A549 (cell line): ENCODE results near the gene KIAA0408. TPM values are rescaled to one million over a fixed set of nuclear protein-coding genes. Genes with fewer than 3 reads are reported as not detected.

ENCODE experiments used
- ATAC-seq, 2 experiments: fragments of 200-7000 bp in 1 of 2; fragments of >200 bp in 1 of 2; cut with Nextera tagmentation in 1 of 2; cut with Tn5 transposase in 1 of 2; 3 replicates each; pipeline versions ENCODE4 v1.8.0 to v1.9.1; 2018 to 2020; ENCODE audit warnings: mild to moderate bottlenecking in 1 of 2, moderate library complexity in 1 of 2
- CTCF ChIA-PET: fragments of 300-600 bp; sonication (Branson Sonifier 250); formaldehyde crosslinking; extraction: SDS; loops from one replicate; lab custom pipeline; 2021; ENCODE audit warnings: antibody characterized with exemption, inconsistent platforms; lab: Yijun Ruan, JAX
- POLR2A ChIA-PET: fragments of 350-600 bp; formaldehyde crosslinking; extraction: SDS; loops from one replicate; lab custom pipeline; 2021; ENCODE audit warnings: antibody characterized with exemption, inconsistent platforms; lab: Yijun Ruan, JAX
- DNase-seq, 2 experiments: peaks; one replicate each; pipeline versions ENCODE4 v3.0.0 to v3.0.0-alpha.2; 2011 to 2016; ENCODE audit warnings: low read depth in 1 of 2, low spot score in 1 of 2
- FAIRE-seq: peaks from 2 replicates; lab custom pipeline; 2011; peaks lifted over from hg19 to GRCh38; lab: Jason Lieb, UNC
- H3K27ac ChIP-seq, 2 experiments: fragments of >200 bp; sonication (Bioruptor Twin); formaldehyde crosslinking; 3 replicates each; pipeline ENCODE4 v1.5.1; 2016 to 2017
- H3K4me1 ChIP-seq: fragments of >200 bp; sonication (Bioruptor Twin); formaldehyde crosslinking; 3 replicates; pipeline ENCODE4 v1.6.1; 2016
- H3K4me2 ChIP-seq: fragments of >200 bp; sonication (Bioruptor Twin); formaldehyde crosslinking; 3 replicates; pipeline ENCODE4 v1.6.1; 2016
- H3K4me3 ChIP-seq: fragments of >200 bp; sonication (Bioruptor Twin); formaldehyde crosslinking; 3 replicates; pipeline ENCODE4 v1.5.1; 2016
- H3K9me3 ChIP-seq: fragments of >200 bp; sonication (Bioruptor Twin); formaldehyde crosslinking; 3 replicates; pipeline ENCODE4 v1.6.1; 2016
- BCL3 ChIP-seq: fragments of >200 bp; sonication (Bioruptor Twin); formaldehyde crosslinking; IDR thresholded peaks from 3 replicates; pipeline ENCODE4 v1.6.1; 2016
- CBX8 ChIP-seq: fragments of 200-600 bp; sonication (generic); IDR thresholded peaks from 2 replicates; pipeline ENCODE4 v1.6.1; 2016
- CHD2 ChIP-seq: fragments of 150-350 bp; IDR thresholded peaks from 2 replicates; pipeline ENCODE4 v1.6.1; 2014; ENCODE audit warnings: low read length; ENCODE audit not compliant: partially characterized antibody
- CHD4 ChIP-seq: fragments of 200-600 bp; sonication (generic); IDR thresholded peaks from 2 replicates; pipeline ENCODE4 v1.6.1; 2016; ENCODE audit warnings: antibody characterized with exemption, mild to moderate bottlenecking, borderline replicate concordance
- E2F6 ChIP-seq: IDR thresholded peaks from 2 replicates; pipeline ENCODE4 v1.6.1; 2012; ENCODE audit warnings: low read depth, borderline replicate concordance
- EHF ChIP-seq: fragments of 250-450 bp; sonication (Bioruptor Pico); IDR thresholded peaks from 2 replicates; pipeline ENCODE4 v1.5.0; 2020; ENCODE audit warnings: mild to moderate bottlenecking
- EHMT2 ChIP-seq: fragments of 200-600 bp; sonication (generic); IDR thresholded peaks from 2 replicates; pipeline ENCODE4 v1.6.1; 2016; ENCODE audit warnings: antibody characterized with exemption, low read depth, mild to moderate bottlenecking, moderate library complexity
- EP300 ChIP-seq, 2 experiments: fragments of >200 bp; sonication (Bioruptor Twin); formaldehyde crosslinking; IDR thresholded peaks; 2 replicates in 1 of 2; 3 replicates in 1 of 2; pipeline ENCODE4 v1.6.1; 2016 to 2017
- FOSL2 ChIP-seq, 2 experiments: fragments of 450-650 bp in 1 of 2; fragments of >200 bp in 1 of 2; sonication (Bioruptor Twin) in 1 of 2; formaldehyde crosslinking; IDR thresholded peaks; 2 replicates each; pipeline versions ENCODE4 v1.5.0 to v1.6.1; 2016 to 2020; ENCODE audit warnings: mild to moderate bottlenecking in 1 of 2, moderate library complexity in 1 of 2
- HDAC2 ChIP-seq: fragments of 200-600 bp; sonication (generic); IDR thresholded peaks from 2 replicates; pipeline ENCODE4 v1.6.1; 2016
- HEYL ChIP-seq: fragments of 250-450 bp; sonication (Bioruptor Pico); IDR thresholded peaks from 2 replicates; pipeline ENCODE4 v1.8.0; 2021; ENCODE audit warnings: mild to moderate bottlenecking, moderate library complexity
- HOXB5 ChIP-seq: fragments of 250-450 bp; sonication (Bioruptor Pico); IDR thresholded peaks from 2 replicates; pipeline ENCODE4 v1.5.0; 2020; ENCODE audit warnings: mild to moderate bottlenecking, moderate library complexity
- JUN ChIP-seq, 2 experiments: fragments of >200 bp; sonication (Bioruptor Twin); formaldehyde crosslinking; IDR thresholded peaks; 2 replicates in 1 of 2; 3 replicates in 1 of 2; pipeline ENCODE4 v1.6.1; 2016 to 2017
- JUNB ChIP-seq: fragments of >200 bp; sonication (Bioruptor Twin); formaldehyde crosslinking; IDR thresholded peaks from 2 replicates; pipeline ENCODE4 v1.6.1; 2016
- KDM1A ChIP-seq: fragments of 200-600 bp; sonication (generic); IDR thresholded peaks from 2 replicates; pipeline ENCODE4 v1.6.1; 2016; ENCODE audit warnings: low read depth, mild to moderate bottlenecking
- KDM5A ChIP-seq: fragments of 200-600 bp; sonication (generic); IDR thresholded peaks from 2 replicates; pipeline ENCODE4 v1.6.1; 2016; ENCODE audit warnings: antibody characterized with exemption, mild to moderate bottlenecking
- MAFK ChIP-seq: fragments of 450-650 bp; IDR thresholded peaks from 2 replicates; pipeline ENCODE4 v1.6.1; 2014; ENCODE audit not compliant: partially characterized antibody
- MAX ChIP-seq: IDR thresholded peaks from 2 replicates; pipeline ENCODE4 v1.6.1; 2012
- MYC ChIP-seq: IDR thresholded peaks from 2 replicates; pipeline ENCODE4 v1.6.1; 2012; ENCODE audit warnings: mild to moderate bottlenecking, inconsistent platforms, low read length, improper control_type of control experiment, borderline replicate concordance
- NPAS2 ChIP-seq: fragments of 250-450 bp; sonication (Bioruptor Pico); IDR thresholded peaks from 2 replicates; pipeline ENCODE4 v1.8.0; 2022; ENCODE audit warnings: mild to moderate bottlenecking, moderate library complexity, borderline replicate concordance
- PHF8 ChIP-seq: fragments of 200-600 bp; sonication (generic); IDR thresholded peaks from 2 replicates; pipeline ENCODE4 v1.6.1; 2016; ENCODE audit warnings: low read depth, mild to moderate bottlenecking, antibody characterized with exemption, moderate library complexity, borderline replicate concordance
- RAD21 ChIP-seq, 2 experiments: fragments of >200 bp in 1 of 2; sonication (Bioruptor Twin) in 1 of 2; formaldehyde crosslinking in 1 of 2; IDR thresholded peaks in 1 of 2; conservative IDR thresholded peaks in 1 of 2; 2 replicates in 1 of 2; 3 replicates in 1 of 2; pipeline ENCODE4 v1.6.1; 2012 to 2018; ENCODE audit warnings: inconsistent platforms in 1 of 2
- RARB ChIP-seq: fragments of 250-450 bp; sonication (Bioruptor Pico); IDR thresholded peaks from 2 replicates; pipeline ENCODE4 v1.8.0; 2021; ENCODE audit warnings: mild to moderate bottlenecking, moderate library complexity
- SMC3 ChIP-seq: fragments of >200 bp; sonication (Bioruptor Twin); formaldehyde crosslinking; IDR thresholded peaks from 3 replicates; pipeline ENCODE4 v1.6.1; 2018; ENCODE audit warnings: inconsistent platforms
- TFCP2L1 ChIP-seq: fragments of 250-450 bp; sonication (Bioruptor Pico); IDR thresholded peaks from 2 replicates; pipeline ENCODE4 v1.5.0; 2021; ENCODE audit warnings: mild to moderate bottlenecking
- TP53 ChIP-seq: fragments of 250-450 bp; sonication (Bioruptor Pico); IDR thresholded peaks from 2 replicates; pipeline ENCODE4 v1.5.0; 2021; ENCODE audit warnings: mild to moderate bottlenecking, moderate library complexity
- ZNF302 ChIP-seq: fragments of 250-450 bp; sonication (Bioruptor Pico); IDR thresholded peaks from 2 replicates; pipeline ENCODE4 v1.9.0; 2021; ENCODE audit warnings: inconsistent platforms, mild to moderate bottlenecking, moderate library complexity
- WGBS: methylation state at CpG from one replicate; pipeline ENCODE4 v1.1.6; 2017; ENCODE audit errors: missing lambda C conversion rate; 5-methylcytosine and 5-hydroxymethylcytosine counted together
- polyA plus RNA-seq, 4 experiments: library from polyadenylated mRNA; depleted of rRNA in 3 of 4; stranded (reverse); fragments of >200 nt; fragmentation: RNase III in 1 of 4; extraction: RNeasy Plus Mini Kit Qiagen cat#74134 plus additional on column Dnase treatment in 1 of 4; gene quantifications; 2 replicates in 3 of 4; 3 replicates in 1 of 4; pipeline ENCODE4 v1.2.3, GENCODE V29; 2011 to 2017
- TF ChIP-seq, protein P1 (sequence below): fragments of >200 bp; sonication (Bioruptor Twin); formaldehyde crosslinking; IDR thresholded peaks from 2 replicates; pipeline ENCODE4 v1.6.1; 2016
- TF ChIP-seq, protein P2 (sequence below): fragments of >200 bp; sonication (Bioruptor Twin); formaldehyde crosslinking; IDR thresholded peaks from 3 replicates; pipeline ENCODE4 v1.5.1; 2016

The KIAA0408 gene
- polyA plus RNA-seq, 2 of the 4 experiments (the other 2 are of a cell fraction), result 2.7 to 11.8 TPM

DNA sequence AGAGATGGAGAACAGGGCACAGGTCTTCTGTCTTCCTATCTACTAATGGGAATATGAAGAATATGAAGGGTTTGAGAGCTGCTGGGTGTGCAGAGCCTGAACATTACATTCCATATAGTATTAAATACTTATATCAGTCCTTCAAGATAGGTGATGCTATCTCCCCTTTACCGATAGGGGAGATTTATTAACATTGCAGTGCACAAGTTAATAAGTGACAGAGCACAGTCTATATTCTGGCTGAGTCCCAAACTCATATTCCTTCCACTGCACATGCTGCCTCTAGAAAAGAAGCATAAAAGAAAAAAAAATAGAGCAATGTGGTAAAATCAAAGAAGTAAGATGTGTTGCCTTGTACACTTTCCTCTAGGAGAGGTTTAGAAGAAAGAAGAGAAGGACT, 18.5 kb upstream of the KIAA0408 start:
- no peak for ATAC-seq
- no peaks in the 10 kb centered on the region for H3K9me3 ChIP-seq
- CTCF ChIA-PET, result interaction anchor here (1.3 kb wide), 1 partner anchor 60 kb away, joined by 3 read pairs; no protein-coding TSS in a partner anchor
- POLR2A ChIA-PET, result no interaction called here
- H3K4me2 ChIP-seq, result no peak overlapping the region
- FAIRE-seq, result no peak
- 37% methylated on average over 1 of the region's 1 CpG for WGBS
- H3K27ac ChIP-seq, result no peak overlapping the region
- TF ChIP-seq TFCP2L1 (CRISPR knock-in tag) (no peak), NPAS2 (CRISPR knock-in tag) (no peak), JUNB (no peak), MAFK (no peak), KDM1A (no peak), CHD4 (no peak), JUN (IDR thresholded peaks at IDR 0.05) (no peak), E2F6 (no peak), SMC3 (no peak), MAX (no peak), ZNF302 (CRISPR knock-in tag) (no peak), KDM5A (no peak), RAD21 (conservative IDR thresholded peaks at IDR 0.05 in 1 of 2, IDR thresholded peaks at IDR 0.05 in 1 of 2) (no peak), HOXB5 (CRISPR knock-in tag) (no peak), PHF8 (no peak), RARB (CRISPR knock-in tag) (no peak)
- TF ChIP-seq, protein P1, sequence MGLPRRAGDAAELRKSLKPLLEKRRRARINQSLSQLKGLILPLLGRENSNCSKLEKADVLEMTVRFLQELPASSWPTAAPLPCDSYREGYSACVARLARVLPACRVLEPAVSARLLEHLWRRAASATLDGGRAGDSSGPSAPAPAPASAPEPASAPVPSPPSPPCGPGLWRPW, result no peak
- TF ChIP-seq, protein P2, sequence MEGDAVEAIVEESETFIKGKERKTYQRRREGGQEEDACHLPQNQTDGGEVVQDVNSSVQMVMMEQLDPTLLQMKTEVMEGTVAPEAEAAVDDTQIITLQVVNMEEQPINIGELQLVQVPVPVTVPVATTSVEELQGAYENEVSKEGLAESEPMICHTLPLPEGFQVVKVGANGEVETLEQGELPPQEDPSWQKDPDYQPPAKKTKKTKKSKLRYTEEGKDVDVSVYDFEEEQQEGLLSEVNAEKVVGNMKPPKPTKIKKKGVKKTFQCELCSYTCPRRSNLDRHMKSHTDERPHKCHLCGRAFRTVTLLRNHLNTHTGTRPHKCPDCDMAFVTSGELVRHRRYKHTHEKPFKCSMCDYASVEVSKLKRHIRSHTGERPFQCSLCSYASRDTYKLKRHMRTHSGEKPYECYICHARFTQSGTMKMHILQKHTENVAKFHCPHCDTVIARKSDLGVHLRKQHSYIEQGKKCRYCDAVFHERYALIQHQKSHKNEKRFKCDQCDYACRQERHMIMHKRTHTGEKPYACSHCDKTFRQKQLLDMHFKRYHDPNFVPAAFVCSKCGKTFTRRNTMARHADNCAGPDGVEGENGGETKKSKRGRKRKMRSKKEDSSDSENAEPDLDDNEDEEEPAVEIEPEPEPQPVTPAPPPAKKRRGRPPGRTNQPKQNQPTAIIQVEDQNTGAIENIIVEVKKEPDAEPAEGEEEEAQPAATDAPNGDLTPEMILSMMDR, result no peak
- no peak for DNase-seq
- H3K4me1 ChIP-seq, result peaks cover 22% of the 10 kb centered on the region
- no peak overlapping the region for H3K4me3 ChIP-seq

DNA sequence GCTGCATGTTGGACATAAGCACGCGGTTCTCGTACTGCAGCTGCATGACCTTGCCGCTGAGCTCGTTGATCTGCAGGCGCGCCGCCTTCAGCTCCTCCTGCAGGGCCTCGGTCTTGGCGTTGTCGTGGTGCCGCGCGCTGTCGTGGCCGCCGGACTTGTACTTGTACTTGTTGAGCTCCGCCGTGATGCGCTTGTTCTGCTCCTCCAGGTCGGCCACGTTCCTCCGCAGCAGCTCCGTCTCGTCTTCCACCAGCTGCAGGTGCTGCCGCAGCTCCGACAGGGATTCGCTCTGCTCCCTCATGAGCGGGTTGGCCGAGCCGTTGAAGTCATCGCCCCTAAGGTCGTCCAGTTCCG, 16.6 kb upstream of the KIAA0408 start:
- no peak for FAIRE-seq

More for the DNA sequence above, 16.6 kb upstream of the KIAA0408 start:
- DNase-seq (no peak), ATAC-seq (no peak)
- peaks cover 12% of the 10 kb centered on the region; the same call in 1 of the 3 replicates for H3K4me1 ChIP-seq
- WGBS, result 96% methylated on average over 34 of the region's 34 CpGs
- H3K4me2 ChIP-seq, result no peak overlapping the region
- ChIA-PET CTCF (interaction anchor here (1.2 kb wide), 1 partner anchor 64 kb away, joined by 4 read pairs; no protein-coding TSS in a partner anchor), POLR2A (no interaction called here)
- H3K4me3 ChIP-seq, result no peak overlapping the region
- H3K9me3 ChIP-seq, result no peaks in the 10 kb centered on the region
- no peak for TF ChIP-seq HDAC2
- no peak for TF ChIP-seq CHD2
- TF ChIP-seq HEYL (CRISPR knock-in tag), result no peak
- TF ChIP-seq MYC, result no peak
- TF ChIP-seq CBX8, result no peak
- TF ChIP-seq PHF8, result no peak
- no peak for TF ChIP-seq ZNF302 (CRISPR knock-in tag)
- no peak for TF ChIP-seq EHF (CRISPR knock-in tag)
- TF ChIP-seq BCL3, result no peak
- TF ChIP-seq FOSL2 (IDR thresholded peaks at IDR 0.05), result no peak
- TF ChIP-seq FOSL2 (CRISPR knock-in tag; IDR thresholded peaks at IDR 0.05), result no peak
- TF ChIP-seq EP300 (IDR thresholded peaks at IDR 0.05), result no peak
- TF ChIP-seq MAFK, result no peak
- TF ChIP-seq EHMT2, result no peak
- no peak for TF ChIP-seq TP53 (CRISPR knock-in tag)
- no peak overlapping the region for H3K27ac ChIP-seq
